ENCODE data around the gene SPDYE9. TPM values are rescaled to one million over a fixed set of nuclear protein-coding genes. Genes with fewer than 3 reads are reported as not detected.

Gene SPDYE9, protein sequence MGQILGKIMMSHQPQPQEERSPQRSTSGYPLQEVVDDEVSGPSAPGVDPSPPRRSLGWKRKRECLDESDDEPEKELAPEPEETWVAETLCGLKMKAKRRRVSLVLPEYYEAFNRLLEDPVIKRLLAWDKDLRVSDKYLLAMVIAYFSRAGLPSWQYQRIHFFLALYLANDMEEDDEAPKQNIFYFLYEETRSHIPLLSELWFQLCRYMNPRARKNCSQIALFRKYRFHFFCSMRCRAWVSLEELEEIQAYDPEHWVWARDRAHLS
- total RNA-seq: not detected in 2 replicates

DNA sequence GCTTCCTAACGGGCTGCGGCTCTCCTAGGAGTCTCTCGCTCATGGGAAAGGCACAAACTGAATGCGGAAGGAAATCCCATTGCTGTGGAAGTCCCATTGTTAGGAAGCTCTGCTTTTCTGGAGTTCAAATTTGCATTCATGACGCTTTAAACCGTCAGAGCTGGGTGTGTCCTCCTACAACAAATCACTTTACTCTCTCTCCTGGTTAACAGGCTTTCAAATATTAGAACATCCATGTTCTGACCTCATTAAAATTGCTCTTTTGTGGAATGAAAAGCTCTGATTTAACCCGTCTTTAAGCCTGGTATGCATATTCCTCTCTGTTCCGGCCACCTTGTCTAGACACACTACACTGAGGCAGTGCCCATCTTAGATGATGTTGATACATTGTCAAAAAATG, at the start of gene SPDYE9:
Gene SPDYE9, minus strand, starts transcription at position 101 of the 400 bp plus-strand sequence. CDS start 1,800 bp downstream, outside the sequence.

DNA sequence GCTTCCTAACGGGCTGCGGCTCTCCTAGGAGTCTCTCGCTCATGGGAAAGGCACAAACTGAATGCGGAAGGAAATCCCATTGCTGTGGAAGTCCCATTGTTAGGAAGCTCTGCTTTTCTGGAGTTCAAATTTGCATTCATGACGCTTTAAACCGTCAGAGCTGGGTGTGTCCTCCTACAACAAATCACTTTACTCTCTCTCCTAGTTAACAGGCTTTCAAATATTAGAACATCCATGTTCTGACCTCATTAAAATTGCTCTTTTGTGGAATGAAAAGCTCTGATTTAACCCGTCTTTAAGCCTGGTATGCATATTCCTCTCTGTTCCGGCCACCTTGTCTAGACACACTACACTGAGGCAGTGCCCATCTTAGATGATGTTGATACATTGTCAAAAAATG, 28.0 kb downstream of the SPDYE9 start, which contains the start of gene SPDYE11:
Gene SPDYE11, minus strand, starts transcription at position 101 of the 400 bp plus-strand sequence. CDS start 1,800 bp downstream, outside the sequence.

DNA sequence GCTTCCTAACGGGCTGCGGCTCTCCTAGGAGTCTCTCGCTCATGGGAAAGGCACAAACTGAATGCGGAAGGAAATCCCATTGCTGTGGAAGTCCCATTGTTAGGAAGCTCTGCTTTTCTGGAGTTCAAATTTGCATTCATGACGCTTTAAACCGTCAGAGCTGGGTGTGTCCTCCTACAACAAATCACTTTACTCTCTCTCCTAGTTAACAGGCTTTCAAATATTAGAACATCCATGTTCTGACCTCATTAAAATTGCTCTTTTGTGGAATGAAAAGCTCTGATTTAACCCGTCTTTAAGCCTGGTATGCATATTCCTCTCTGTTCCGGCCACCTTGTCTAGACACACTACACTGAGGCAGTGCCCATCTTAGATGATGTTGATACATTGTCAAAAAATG, 56.2 kb downstream of the SPDYE9 start, which contains the start of gene SPDYE8:
Gene SPDYE8, minus strand, starts transcription at position 101 of the 400 bp plus-strand sequence. CDS start 1,800 bp downstream, outside the sequence.

Small RNAs within 50 kb of the gene (small RNA-seq; reads per million reads assigned to genes)
- not detected for gene RF00019

Other genes starting within 250 kb of the SPDYE9 start
- gene POM121, start 160.9 kb downstream of the SPDYE9 start, total RNA-seq: 7.1 and 8.0 TPM in 2 replicates
- 0.12 TPM in 1 of 2 replicates, not detected in the other for gene TRIM74, start 116.6 kb downstream of the SPDYE9 start, total RNA-seq
- not detected in 2 replicates for gene SPDYE8, start 56.3 kb downstream of the SPDYE9 start, total RNA-seq
- not detected in 2 replicates for gene SPDYE11, start 28.1 kb downstream of the SPDYE9 start, total RNA-seq
- 16.6 and 20.3 TPM in 2 replicates for gene NSUN5, start 222.8 kb upstream of the SPDYE9 start, total RNA-seq
- gene TRIM50, start 242.0 kb upstream of the SPDYE9 start, total RNA-seq: not detected in 2 replicates
- not detected in 2 replicates for gene FKBP6, start 242.1 kb upstream of the SPDYE9 start, total RNA-seq